ENCODE measurements around the gene ZNF618.

ZNF618 gene

DNA sequence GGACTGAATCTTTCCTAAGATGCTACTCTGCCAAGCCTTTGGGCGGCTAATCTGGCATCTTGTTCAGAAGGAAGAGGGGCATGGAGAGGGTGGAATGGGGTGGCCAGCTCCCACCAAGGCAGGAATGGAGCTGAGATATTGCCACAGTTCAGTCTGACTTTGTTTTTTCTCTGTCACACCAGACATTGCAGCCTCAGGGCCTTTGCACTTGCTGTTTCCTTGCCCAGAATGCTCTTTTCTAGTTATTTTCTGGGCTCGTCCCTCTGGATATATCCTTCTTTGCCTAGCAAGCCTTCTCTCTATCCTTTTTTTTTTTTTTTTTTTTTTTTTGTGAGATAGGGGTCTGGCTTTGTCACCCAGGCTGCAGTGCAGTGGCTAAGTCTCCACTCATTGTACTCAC lies 40.8 kb downstream of the ZNF618 start:
- TF ChIP-seq CTCF (IDR thresholded peaks at IDR 0.05; ENCODE audit: low read depth, low read length): no peak
- no peak for DNase-seq (ENCODE audit: extremely low read depth, low read depth)

GRCh38 chr9:113918697-113919350 lies 42.7 kb downstream of the ZNF618 start:
- no peak for TF ChIP-seq CTCF (IDR thresholded peaks at IDR 0.05; ENCODE audit: low read depth, low read length)
- DNase-seq (ENCODE audit: extremely low read depth, low read depth): no peak

DNA sequence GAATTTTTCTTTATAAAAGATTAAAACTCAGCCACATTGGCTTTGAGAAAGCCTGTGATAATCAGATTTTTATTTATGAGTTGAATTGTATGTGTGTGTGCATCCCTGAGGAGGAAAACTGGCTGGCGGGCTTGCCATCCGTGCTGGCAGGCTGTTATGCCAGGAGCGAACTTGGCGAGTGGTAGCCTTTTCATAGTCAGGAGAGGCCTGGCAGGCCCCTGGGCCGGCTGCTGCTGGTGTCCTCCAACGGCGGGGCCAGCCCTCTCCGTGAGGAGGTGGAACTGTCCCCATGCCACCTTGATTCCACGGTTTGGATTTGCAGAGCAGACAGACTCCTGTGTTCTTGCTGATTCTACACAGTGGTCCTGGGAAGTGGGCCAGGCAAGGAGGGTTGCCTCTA lies 43.3 kb downstream of the ZNF618 start:
- DNase-seq (ENCODE audit: extremely low read depth, low read depth): no peak
- TF ChIP-seq CTCF (IDR thresholded peaks at IDR 0.05; ENCODE audit: low read depth, low read length): no peak

- DNase-seq (ENCODE audit: extremely low read depth, low read depth): no peak
- no peak for TF ChIP-seq CTCF (IDR thresholded peaks at IDR 0.05; ENCODE audit: low read depth, low read length)
Measured at GRCh38 chr9:113919871-113920270, 43.8 kb downstream of the ZNF618 start.

DNA sequence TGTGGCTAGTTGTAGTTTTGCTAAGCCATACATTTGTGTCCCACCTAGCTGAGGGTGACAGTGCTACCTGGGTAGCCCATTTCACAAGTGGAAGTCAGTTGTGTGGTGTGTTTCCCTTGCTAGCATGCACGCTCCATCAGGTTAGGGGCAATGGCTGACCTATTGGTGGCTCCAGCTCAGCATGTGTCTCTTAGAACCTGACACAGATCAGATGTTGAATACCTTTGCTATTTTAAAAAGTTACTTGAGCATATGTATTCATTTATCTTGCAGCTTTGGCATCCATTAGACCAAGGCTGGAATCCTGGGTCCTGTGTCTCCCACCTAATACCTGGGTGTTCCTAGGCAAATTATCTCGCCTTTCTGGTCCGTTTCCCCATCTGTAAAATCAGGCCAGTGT lies 44.8 kb downstream of the ZNF618 start:
- no peak for DNase-seq (ENCODE audit: extremely low read depth, low read depth)
- TF ChIP-seq CTCF (IDR thresholded peaks at IDR 0.05; ENCODE audit: low read depth, low read length): no peak

GRCh38 chr9:113921396-113921925 lies 45.4 kb downstream of the ZNF618 start:
- DNase-seq (ENCODE audit: extremely low read depth, low read depth): no peak
- no peak for TF ChIP-seq CTCF (IDR thresholded peaks at IDR 0.05; ENCODE audit: low read depth, low read length)

GRCh38 chr9:113922160-113922559 lies 46.1 kb downstream of the ZNF618 start:
- no peak for TF ChIP-seq CTCF (IDR thresholded peaks at IDR 0.05; ENCODE audit: low read depth, low read length)
- no peak for DNase-seq (ENCODE audit: extremely low read depth, low read depth)

Data from AG09319 (cell line).